Adrenal gland (tissue), 12 donors: Measurements from ENCODE around the gene CEP164. TPM values are rescaled to one million over a fixed set of nuclear protein-coding genes. Genes with fewer than 3 reads are reported as not detected.
"Not testable (repeated sequence)": the region's sequence is repeated elsewhere in the genome, so short reads cannot be mapped to it uniquely, and the experiment has no call there.

Source experiments
- DNase-seq, 7 donors: peaks; one replicate each; pipeline ENCODE4 v3.0.0-alpha.2; 2019 to 2020
- H3K27ac ChIP-seq, 5 donors: fragments of 200-600 bp; sonication (generic) in 4 of 5; 1 replicate in 3 of 5; 2 replicates in 2 of 5; pipeline versions ENCODE4 v1.5.1 to v1.8.0; 2016 to 2020; ENCODE audit warnings: mild to moderate bottlenecking in 1 of 5
- H3K27me3 ChIP-seq: fragments of 200-600 bp; 2 replicates; pipeline ENCODE4 v1.8.0; 2021
- H3K36me3 ChIP-seq, 2 donors: fragments of 200-600 bp; replicated peaks in 1 of 2; 1 replicate in 1 of 2; 2 replicates in 1 of 2; pipeline versions ENCODE4 v1.5.1 to v1.8.0; 2018 to 2022
- H3K4me1 ChIP-seq, 2 donors: fragments of 200-600 bp; replicated peaks in 1 of 2; 1 replicate in 1 of 2; 2 replicates in 1 of 2; pipeline versions ENCODE4 v1.5.1 to v1.8.0; 2018 to 2021
- H3K4me3 ChIP-seq, 4 donors: fragments of 200-600 bp; sonication (generic) in 3 of 4; one replicate each; pipeline ENCODE4 v1.5.1; 2016 to 2018
- H3K9me3 ChIP-seq, 3 donors: fragments of 200-600 bp; sonication (generic) in 1 of 3; replicated peaks in 1 of 3; 1 replicate in 2 of 3; 2 replicates in 1 of 3; pipeline versions ENCODE4 v1.5.1 to v1.8.0; 2016 to 2021
- CTCF ChIP-seq, 6 experiments: fragments of 450-650 bp in 4 of 6; fragments of 200-600 bp in 2 of 6; sonication (generic) in 1 of 6; IDR thresholded peaks; 1 replicate in 5 of 6; 2 replicates in 1 of 6; pipeline versions ENCODE4 v1.5.1 to v1.8.0; 2016 to 2021; ENCODE audit warnings: antibody characterized with exemption in 6 of 6, mild to moderate bottlenecking in 2 of 6, moderate library complexity in 1 of 6
- POLR2A ChIP-seq, 2 donors: fragments of 450-650 bp; IDR thresholded peaks; one replicate each; pipeline ENCODE4 v1.6.1; 2017; ENCODE audit warnings: antibody characterized with exemption in 2 of 2, mild to moderate bottlenecking in 2 of 2, moderate library complexity in 1 of 2
- WGBS, 4 donors: extraction: QIAGEN DNeasy Blood & Tissue Kit in 2 of 4; methylation state at CpG; one replicate each; pipeline versions ENCODE4 v1.1.5 to v1.1.7; 2013 to 2017; 5-methylcytosine and 5-hydroxymethylcytosine counted together
- intact Hi-C, 2 donors: fragments of 100-400 bp; cut with DNase I; formaldehyde crosslinking; loops; one replicate each; pipeline versions ENCODE4 v1.14.1 to v1.15.0; 2022 to 2023
- polyA plus RNA-seq, 3 donors: library from polyadenylated mRNA; stranded (reverse); fragments of 200-250 nt in 2 of 3; fragments of 350-450 nt in 1 of 3; fragmentation: Illumina TruSeq in 1 of 3; extraction: RNeasy Lipid Tissue Mini Kit (QIAGEN cat#74804) in 1 of 3; gene quantifications; one replicate each; pipeline ENCODE4 v1.2.3, GENCODE V29; 2013 to 2014
- total RNA-seq, 9 donors: library from RNA; depleted of rRNA in 4 of 9; stranded (reverse); fragments of >200 nt in 4 of 9; fragments of 120-200 nt in 1 of 9; fragmentation: NEBNext Ultra II Directional in 1 of 9; extraction: Animal tissue kit (Norgen Biotek cat#: 25700) in 1 of 9; gene quantifications; one replicate each; pipeline versions ENCODE4 v1.1.0 to v1.2.4, GENCODE V29; 2013 to 2023
- donor health status: healthy with polysubstance abuse.
- donor health status: Bipolar disorder and iron deficiency.
- donor health status: DM: yes; HTN: yes; CAD: no.
- donor health status: DM: no; HTN: no; CAD: no.
- donor health status: DM: no; HTN: no; CAD: no.
- donor health status: DM: yes; HTN: yes; CAD: no.

The CEP164 gene
- total and polyA plus RNA-seq, 12 donors, result 10.6 to 82.9 (median 24.1) TPM

DNA sequence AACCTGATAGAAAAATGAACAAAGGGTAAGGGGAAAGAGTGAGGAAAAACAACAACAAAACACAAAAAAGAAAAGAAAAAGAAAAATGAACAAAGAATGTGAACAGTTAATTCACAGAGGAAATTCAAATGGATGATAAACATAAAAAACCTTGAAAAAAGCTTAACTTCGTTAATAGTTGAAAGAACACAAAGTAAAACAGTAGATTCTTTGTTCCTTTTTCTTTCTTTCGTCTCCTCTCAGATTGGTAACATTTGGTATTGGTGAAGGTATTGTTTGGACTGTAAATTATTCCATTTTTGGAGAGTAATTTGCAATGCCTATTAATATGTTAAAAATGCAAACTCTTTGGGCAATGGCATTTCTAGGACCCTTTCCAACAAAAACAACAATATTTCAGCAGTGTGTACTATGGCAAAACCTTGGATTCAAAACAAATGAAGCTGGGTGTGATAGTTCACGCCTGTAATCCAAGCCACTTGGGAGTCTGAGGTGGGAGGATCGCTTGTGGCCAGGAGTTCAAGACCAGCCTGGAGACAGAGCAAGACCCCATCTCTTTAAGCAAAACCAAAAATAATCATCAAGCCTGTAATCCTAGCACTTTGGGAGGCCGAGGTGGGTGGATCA lies 8.3 kb upstream of the CEP164 start:
- Histone ChIP-seq H3K27me3 (no peaks in the 10 kb centered on the region), H3K27ac (no peak overlapping the region), H3K36me3 (no peaks in the 10 kb centered on the region), H3K4me3 (no peak overlapping the region), H3K9me3 (no peaks in the 10 kb centered on the region), H3K4me1 (peaks cover 10 to 18% of the 10 kb centered on the region in 2 donors)
- 69 to 74% (median 70%) methylated on average over 5 of the region's 5 CpGs for WGBS, 4 donors
- DNase-seq, result no peak
- TF ChIP-seq CTCF (IDR thresholded peaks at IDR 0.05) (no peak), POLR2A (IDR thresholded peaks at IDR 0.05) (no peak)
- intact Hi-C loops, result loop anchor here (5.0 to 10.0 kb wide), 2 partner anchors 75 to 87 kb away; partner anchors contain the start of genes PCSK7 (in 1 of the 2) and RNF214 (in 1 of the 2)

- H3K36me3 ChIP-seq, DNase-seq, H3K9me3 ChIP-seq, H3K27me3 ChIP-seq, intact Hi-C loops: not testable (repeated sequence)
- Histone ChIP-seq H3K27ac (peak overlapping the region in 3 of 5 donors; percentile 88 to 97 (median 91)), H3K4me1 (peaks cover 9 to 11% of the 10 kb centered on the region in 2 donors), H3K4me3 (peak overlapping the region in 1 of 4 donors; percentile 90)
- 8 to 14% (median 11%) methylated on average over 5 of the region's 5 CpGs for WGBS, 4 donors
Observed at GRCh38 chr11:117327255-117327566, 443 bp upstream of the CEP164 start.

DNA sequence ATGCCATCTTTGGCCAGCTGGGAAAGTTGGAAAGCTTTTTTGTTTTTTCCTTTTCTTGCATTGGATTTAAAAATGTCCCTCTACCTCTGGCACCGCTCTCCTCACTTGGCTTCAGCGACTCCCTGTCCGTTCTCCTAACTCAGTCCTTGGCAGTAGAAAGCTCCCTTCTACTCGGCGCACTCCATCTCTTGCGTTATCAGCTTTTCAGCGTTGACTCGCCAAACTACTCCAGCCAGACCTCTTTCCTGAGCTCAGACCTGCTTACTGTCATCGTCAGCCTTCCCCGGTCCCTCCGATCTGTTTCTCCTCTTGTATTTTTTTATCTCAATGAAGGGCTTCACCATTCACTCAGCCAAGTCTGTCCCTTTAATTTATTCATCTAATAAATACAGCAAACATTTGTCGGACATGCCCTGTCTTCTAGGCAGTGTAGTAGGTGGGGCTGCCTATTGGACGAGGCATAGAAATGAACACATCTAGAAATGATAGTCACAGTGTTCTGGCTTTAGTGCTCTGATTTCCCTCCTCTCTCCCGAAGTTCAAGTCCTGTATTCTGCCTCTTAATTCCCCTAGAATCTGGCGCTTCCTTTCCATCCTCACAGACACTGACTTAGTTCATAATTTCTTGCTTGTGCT lies 839 bp downstream of the CEP164 start:
- intact Hi-C loops, result no loop called here

DNA sequence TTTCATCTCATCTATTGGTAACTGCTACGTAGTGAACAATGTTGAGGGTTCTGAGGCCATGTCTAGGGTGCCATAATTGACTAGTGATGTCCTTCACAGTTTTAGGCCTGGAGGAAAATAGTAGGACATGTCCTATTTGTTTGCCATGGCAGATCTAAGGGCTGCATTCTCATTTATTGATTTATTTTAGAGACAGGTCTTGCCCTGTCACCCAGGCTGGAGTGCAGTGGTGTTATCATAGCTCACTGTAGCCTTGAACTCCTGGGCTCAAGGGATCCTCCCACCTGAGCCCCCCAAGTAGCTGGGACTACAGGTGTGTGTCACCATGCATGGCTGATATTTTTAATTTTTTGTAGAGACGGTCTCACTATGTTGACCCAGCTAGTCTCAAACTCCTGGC lies 5.2 kb downstream of the CEP164 start:
- TF ChIP-seq CTCF (IDR thresholded peaks at IDR 0.05) (no peak), POLR2A (IDR thresholded peaks at IDR 0.05) (no peak)
- Histone ChIP-seq H3K27me3 (no peaks in the 10 kb centered on the region), H3K4me3 (no peak overlapping the region), H3K4me1 (peaks cover 9 to 11% of the 10 kb centered on the region in 2 donors), H3K36me3 (peaks cover 0 to 3% of the 10 kb centered on the region in 2 donors), H3K9me3 (no peaks in the 10 kb centered on the region), H3K27ac (no peak overlapping the region)
- DNase-seq, result no peak
- WGBS, 4 donors, result 49 to 81% (median 65%) methylated on average over 2 of the region's 2 CpGs
- intact Hi-C loops, result no loop called here

More for the DNA sequence above, 839 bp downstream of the CEP164 start:
- H3K9me3 ChIP-seq, result no peaks in the 10 kb centered on the region
- 3 to 5% (median 4%) methylated on average over 14 to 15 of the region's 15 CpGs for whole genome bisulfite sequencing, 4 donors
- peaks cover 9 to 11% of the 10 kb centered on the region in 2 donors for H3K4me1 ChIP-seq
- H3K27ac ChIP-seq, result peak overlapping the region; percentile 85 to 97 (median 88)
- H3K27me3 ChIP-seq, result no peaks in the 10 kb centered on the region
- peak overlapping the region in 3 of 4 donors; percentile 90 to 94 (median 92) for H3K4me3 ChIP-seq
- DNase-seq, result peak in 6 of 7 donors; percentile 44 to 68 (median 54)
- no peaks in the 10 kb centered on the region for H3K36me3 ChIP-seq
- TF ChIP-seq CTCF (IDR thresholded peaks at IDR 0.05) (peak in 1 of 6 experiments; percentile 2), POLR2A (IDR thresholded peaks at IDR 0.05) (no peak)
